Measurements from ENCODE around the gene NLE1. TPM values are rescaled to one million over a fixed set of nuclear protein-coding genes. Genes with fewer than 3 reads are reported as not detected.
A peak's percentile ranks its signal among the peaks of the same experiment; 100 is the strongest.
"Not testable (repeated sequence)": the region's sequence is repeated elsewhere in the genome, so short reads cannot be mapped to it uniquely, and the experiment has no call there.

NLE1 gene
- total RNA-seq, 2 donors from 2014 or later = 29.2 to 73.1 TPM

- Mint-ChIP-seq H3K4me3 (no peak overlapping the region), H3K27ac (no peak overlapping the region), H3K36me3 (no peaks in the 10 kb centered on the region), H3K27me3 (no peaks in the 10 kb centered on the region), H3K4me1 (ENCODE audit: low read depth in 2 of 2) (peaks cover 2 to 3% of the 10 kb centered on the region in 2 donors), H3K9me3 (no peaks in the 10 kb centered on the region)
- DNase-seq (ENCODE audit: low spot score) (no peak), ATAC-seq (no peak)
Observed at GRCh38 chr17:35154196-35155165, 12.4 kb upstream of the NLE1 start.

GRCh38 chr17:35152421-35153140 is 10.5 kb upstream of the NLE1 start:
- Mint-ChIP-seq H3K27ac (no peak overlapping the region), H3K36me3 (no peaks in the 10 kb centered on the region), H3K27me3 (no peaks in the 10 kb centered on the region), H3K4me3 (no peak overlapping the region), H3K4me1 (ENCODE audit: low read depth in 2 of 2) (no peaks in the 10 kb centered on the region), H3K9me3 (no peaks in the 10 kb centered on the region)
- DNase-seq (ENCODE audit: low spot score) (no peak), ATAC-seq (no peak)

- not testable (repeated sequence) for H3K27me3 Mint-ChIP-seq; H3K4me1 Mint-ChIP-seq (ENCODE audit: low read depth in 2 of 2); H3K27ac Mint-ChIP-seq; H3K4me3 Mint-ChIP-seq; H3K36me3 Mint-ChIP-seq; ATAC-seq; DNase-seq (ENCODE audit: low spot score); H3K9me3 Mint-ChIP-seq
Observed at GRCh38 chr17:35151080-35151479, 9.0 kb upstream of the NLE1 start.

GRCh38 chr17:35149941-35150340 is 7.8 kb upstream of the NLE1 start:
- no peaks in the 10 kb centered on the region for H3K4me1 Mint-ChIP-seq (ENCODE audit: low read depth in 2 of 2)
- no peak for DNase-seq (ENCODE audit: low spot score)
- H3K9me3 Mint-ChIP-seq = no peaks in the 10 kb centered on the region
- no peak for ATAC-seq
- no peak overlapping the region for H3K27ac Mint-ChIP-seq
- H3K4me3 Mint-ChIP-seq = no peak overlapping the region
- no peaks in the 10 kb centered on the region for H3K27me3 Mint-ChIP-seq
- H3K36me3 Mint-ChIP-seq = no peaks in the 10 kb centered on the region

GRCh38 chr17:35148144-35148543 is 6.0 kb upstream of the NLE1 start:
- ATAC-seq (no peak), DNase-seq (ENCODE audit: low spot score) (no peak)
- H3K9me3 Mint-ChIP-seq = no peaks in the 10 kb centered on the region
- H3K4me3 Mint-ChIP-seq = no peak overlapping the region
- H3K27ac Mint-ChIP-seq = no peak overlapping the region
- no peaks in the 10 kb centered on the region for H3K36me3 Mint-ChIP-seq
- no peaks in the 10 kb centered on the region for H3K27me3 Mint-ChIP-seq
- peaks cover 0 to 4% of the 10 kb centered on the region in 2 donors for H3K4me1 Mint-ChIP-seq (ENCODE audit: low read depth in 2 of 2)

GRCh38 chr17:35147375-35147905 is 5.3 kb upstream of the NLE1 start, which contains the start of gene UNC45B:
UNC45B (plus strand) TSS chr17:35147817; CDS start chr17:35148264, 447 bp downstream.
- Mint-ChIP-seq H3K27ac (peak within 1 kb of the TSS in 1 of 2 donors; percentile 17), H3K36me3 (no peaks in the 10 kb centered on the region), H3K4me1 (ENCODE audit: low read depth in 2 of 2) (peaks cover 1 to 5% of the 10 kb centered on the region in 2 donors), H3K9me3 (no peaks in the 10 kb centered on the region), H3K4me3 (no peak within 1 kb of the TSS), H3K27me3 (no peaks in the 10 kb centered on the region)
- DNase-seq (ENCODE audit: low spot score) = no peak
- no peak for ATAC-seq

GRCh38 chr17:35146214-35146833 is 4.2 kb upstream of the NLE1 start:
- peaks cover 5 to 8% of the 10 kb centered on the region in 2 donors for H3K4me1 Mint-ChIP-seq (ENCODE audit: low read depth in 2 of 2)
- no peak for DNase-seq (ENCODE audit: low spot score)
- H3K27me3 Mint-ChIP-seq = no peaks in the 10 kb centered on the region

GRCh38 chr17:35144840-35145239 is 2.7 kb upstream of the NLE1 start:
- no peak overlapping the region for H3K4me3 Mint-ChIP-seq
- H3K36me3 Mint-ChIP-seq = no peaks in the 10 kb centered on the region
- no peak for DNase-seq (ENCODE audit: low spot score)
- ATAC-seq = no peak
- H3K27ac Mint-ChIP-seq = no peak overlapping the region
- no peaks in the 10 kb centered on the region for H3K27me3 Mint-ChIP-seq
- H3K4me1 Mint-ChIP-seq (ENCODE audit: low read depth in 2 of 2) = peaks cover 8 to 9% of the 10 kb centered on the region in 2 donors
- H3K9me3 Mint-ChIP-seq = no peaks in the 10 kb centered on the region

More at GRCh38 chr17:35146214-35146833, 4.2 kb upstream of the NLE1 start:
- Mint-ChIP-seq H3K9me3 (no peaks in the 10 kb centered on the region), H3K4me3 (no peak overlapping the region), H3K36me3 (no peaks in the 10 kb centered on the region), H3K27ac (no peak overlapping the region)
- no peak for ATAC-seq

GRCh38 chr17:35142467-35142796 is 329 bp upstream of the NLE1 start:
- Mint-ChIP-seq H3K36me3 (no peaks in the 10 kb centered on the region), H3K4me3 (peak overlapping the region; percentile 74), H3K9me3 (no peaks in the 10 kb centered on the region), H3K4me1 (ENCODE audit: low read depth in 2 of 2) (peaks cover 9 to 13% of the 10 kb centered on the region in 2 donors), H3K27me3 (no peaks in the 10 kb centered on the region), H3K27ac (peak overlapping the region; percentile 35 to 46)
- ATAC-seq (no peak), DNase-seq (ENCODE audit: low spot score) (no peak)

- Mint-ChIP-seq H3K4me3 (no peak overlapping the region), H3K36me3 (peaks cover 17% of the 10 kb centered on the region), H3K9me3 (no peaks in the 10 kb centered on the region), H3K27ac (no peak overlapping the region), H3K4me1 (ENCODE audit: low read depth in 2 of 2) (peaks cover 9% of the 10 kb centered on the region in 2 donors), H3K27me3 (no peaks in the 10 kb centered on the region)
- DNase-seq (ENCODE audit: low spot score) (no peak), ATAC-seq (no peak)
Observed at GRCh38 chr17:35138218-35138617, 3.9 kb downstream of the NLE1 start.

- ATAC-seq = no peak
- Mint-ChIP-seq H3K4me1 (ENCODE audit: low read depth in 2 of 2) (peaks cover 0 to 5% of the 10 kb centered on the region in 2 donors), H3K9me3 (no peaks in the 10 kb centered on the region), H3K27me3 (no peaks in the 10 kb centered on the region), H3K36me3 (peaks cover 17% of the 10 kb centered on the region), H3K4me3 (no peak overlapping the region), H3K27ac (no peak overlapping the region)
- DNase-seq (ENCODE audit: low spot score) = no peak
Observed at GRCh38 chr17:35135322-35135721, 6.8 kb downstream of the NLE1 start.

GRCh38 chr17:35132816-35133550 is 9.1 kb downstream of the NLE1 start:
- Mint-ChIP-seq H3K27me3 (no peaks in the 10 kb centered on the region), H3K4me1 (ENCODE audit: low read depth in 2 of 2) (no peaks in the 10 kb centered on the region), H3K36me3 (peaks cover 17% of the 10 kb centered on the region), H3K27ac (no peak overlapping the region), H3K9me3 (no peaks in the 10 kb centered on the region), H3K4me3 (no peak overlapping the region)
- ATAC-seq (no peak), DNase-seq (ENCODE audit: low spot score) (peak; percentile 45)

- Mint-ChIP-seq H3K27me3 (no peaks in the 10 kb centered on the region), H3K36me3 (peaks cover 17% of the 10 kb centered on the region)
- peak in 1 of 2 donors; percentile 7 for ATAC-seq
Observed at GRCh38 chr17:35132099-35132498, 10.0 kb downstream of the NLE1 start.

More at GRCh38 chr17:35132099-35132498, 10.0 kb downstream of the NLE1 start:
- no peaks in the 10 kb centered on the region for H3K4me1 Mint-ChIP-seq (ENCODE audit: low read depth in 2 of 2)
- no peak for DNase-seq (ENCODE audit: low spot score)
- H3K27ac Mint-ChIP-seq = no peak overlapping the region
- H3K9me3 Mint-ChIP-seq = no peaks in the 10 kb centered on the region
- no peak overlapping the region for H3K4me3 Mint-ChIP-seq
